Inflammatory macrophage (primary cell): ENCODE data around the gene CENPP.

Experiments used
- DNase-seq, 2 donors: peaks; one replicate each; pipeline ENCODE4 v3.0.0-alpha.2; 2020 to 2022

Gene CENPP

GRCh38 chr9:92600462-92601261, 274.9 kb downstream of the CENPP start:
- no peak for DNase-seq

DNA sequence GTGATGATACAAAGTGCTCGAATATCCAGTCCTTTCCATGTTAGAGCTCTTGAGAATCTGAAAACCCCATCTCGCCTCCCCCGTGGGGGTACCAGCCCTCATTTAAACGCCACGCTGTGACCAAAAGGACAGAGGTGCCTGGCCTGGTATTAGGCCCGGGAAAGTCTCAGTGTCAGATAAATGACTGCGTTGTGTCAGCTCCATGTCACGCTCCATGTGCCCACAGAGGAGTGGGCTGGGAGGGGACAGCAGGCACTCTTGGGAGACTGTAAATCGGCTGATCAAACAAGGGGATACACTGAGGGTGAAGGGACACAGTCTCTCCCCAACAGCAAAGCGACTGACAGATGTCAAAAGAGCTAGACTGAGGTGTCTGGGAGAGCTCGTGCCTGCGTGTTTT, 275.7 kb downstream of the CENPP start:
- DNase-seq: no peak

GRCh38 chr9:92602413-92602812, 276.7 kb downstream of the CENPP start:
- no peak for DNase-seq

DNA sequence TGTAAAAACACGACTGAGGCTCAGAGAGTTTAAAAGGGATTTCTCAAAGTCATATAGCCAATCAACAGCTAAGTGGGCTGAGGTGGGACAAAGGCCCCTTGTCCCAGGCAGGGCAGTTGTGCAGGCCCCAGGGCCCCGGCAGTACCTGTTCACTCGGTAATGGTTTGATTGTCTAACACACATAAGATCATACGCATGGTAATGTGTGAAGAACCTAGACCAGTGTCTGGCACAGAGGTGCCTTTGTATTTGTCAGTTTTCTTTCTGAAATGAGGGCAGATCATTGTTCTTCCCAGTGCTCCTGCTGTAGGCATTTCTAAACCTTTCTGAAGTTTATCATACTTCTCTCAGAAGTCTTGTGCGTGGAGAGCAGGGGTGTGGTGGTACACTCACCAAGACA, 277.3 kb downstream of the CENPP start:
- no peak for DNase-seq

- DNase-seq: no peak
Observed at GRCh38 chr9:92603990-92604389, 278.2 kb downstream of the CENPP start.

- DNase-seq: no peak
Observed at GRCh38 chr9:92605224-92605623, 279.5 kb downstream of the CENPP start.

- no peak for DNase-seq
Observed at GRCh38 chr9:92607088-92607487, 281.3 kb downstream of the CENPP start.

GRCh38 chr9:92607773-92608172, 282.0 kb downstream of the CENPP start:
- DNase-seq: no peak

DNA sequence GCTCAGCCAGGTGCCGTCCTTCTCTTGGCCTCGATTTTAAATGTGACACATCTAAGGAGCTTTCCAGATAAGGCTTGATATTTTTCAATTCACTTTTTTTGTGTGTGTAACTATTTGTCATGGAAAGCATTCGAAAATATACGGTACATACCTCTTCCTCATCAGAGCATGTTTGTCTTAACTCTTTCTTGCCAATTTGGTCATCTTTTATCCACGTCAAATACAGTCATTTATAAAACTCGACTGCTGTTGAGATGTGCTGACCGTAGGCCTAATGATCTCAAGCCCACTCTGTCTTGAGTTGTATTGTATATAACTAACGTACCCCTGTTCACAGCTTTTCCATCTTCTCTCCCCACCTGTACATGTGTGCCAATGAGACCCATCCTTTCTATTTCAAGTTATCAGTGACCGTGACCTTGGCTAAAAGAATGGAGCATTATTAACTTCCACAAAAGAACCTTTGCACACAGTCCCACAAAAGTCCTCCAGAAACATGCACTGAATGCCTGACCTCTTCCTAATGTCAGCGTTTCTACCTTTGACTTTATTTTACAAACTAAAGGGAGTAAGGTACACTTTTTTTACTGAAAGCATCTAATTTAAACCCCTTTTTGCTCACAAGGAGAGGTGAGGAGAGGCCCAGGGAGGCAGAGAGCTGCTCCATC, 282.6 kb downstream of the CENPP start:
- DNase-seq: no peak

GRCh38 chr9:92608909-92609445, 283.2 kb downstream of the CENPP start:
- no peak for DNase-seq

- no peak for DNase-seq
Observed at GRCh38 chr9:92610470-92611420, 285.0 kb downstream of the CENPP start.

DNA sequence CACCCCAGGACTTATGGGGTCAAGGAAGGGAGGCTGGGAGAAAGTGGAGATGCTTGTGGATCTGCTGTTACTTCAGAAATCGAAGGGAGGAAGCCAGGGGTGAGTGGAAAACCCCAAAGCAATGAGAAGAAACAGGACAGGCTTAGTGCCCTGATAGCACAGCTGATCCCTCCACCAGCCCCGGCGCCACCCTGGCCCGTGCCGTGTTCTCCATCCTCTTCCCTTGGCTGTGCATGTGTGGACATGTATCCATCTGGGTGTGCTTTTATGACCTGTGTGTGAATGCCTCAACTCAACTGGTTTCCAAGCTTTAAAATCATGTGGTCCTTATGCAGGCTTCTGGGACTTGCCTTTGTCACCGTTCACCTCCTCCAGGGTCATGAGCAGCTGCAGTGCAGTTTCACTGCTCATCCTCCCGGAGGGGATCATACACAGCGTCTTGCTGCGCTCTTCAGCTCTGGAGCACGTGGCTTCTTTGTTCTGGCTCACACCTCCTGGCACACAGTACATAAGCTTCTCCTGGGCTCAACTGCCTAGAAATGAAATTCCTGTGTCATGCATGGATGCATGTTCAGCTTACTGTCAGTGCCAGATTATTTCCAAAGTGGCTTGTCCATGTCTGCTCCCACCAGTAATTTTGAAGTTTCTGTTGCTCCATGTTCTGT, 286.0 kb downstream of the CENPP start:
- DNase-seq: no peak

GRCh38 chr9:92612292-92612691, 286.5 kb downstream of the CENPP start:
- no peak for DNase-seq

- DNase-seq: no peak
Observed at GRCh38 chr9:92612816-92613215, 287.1 kb downstream of the CENPP start.

DNA sequence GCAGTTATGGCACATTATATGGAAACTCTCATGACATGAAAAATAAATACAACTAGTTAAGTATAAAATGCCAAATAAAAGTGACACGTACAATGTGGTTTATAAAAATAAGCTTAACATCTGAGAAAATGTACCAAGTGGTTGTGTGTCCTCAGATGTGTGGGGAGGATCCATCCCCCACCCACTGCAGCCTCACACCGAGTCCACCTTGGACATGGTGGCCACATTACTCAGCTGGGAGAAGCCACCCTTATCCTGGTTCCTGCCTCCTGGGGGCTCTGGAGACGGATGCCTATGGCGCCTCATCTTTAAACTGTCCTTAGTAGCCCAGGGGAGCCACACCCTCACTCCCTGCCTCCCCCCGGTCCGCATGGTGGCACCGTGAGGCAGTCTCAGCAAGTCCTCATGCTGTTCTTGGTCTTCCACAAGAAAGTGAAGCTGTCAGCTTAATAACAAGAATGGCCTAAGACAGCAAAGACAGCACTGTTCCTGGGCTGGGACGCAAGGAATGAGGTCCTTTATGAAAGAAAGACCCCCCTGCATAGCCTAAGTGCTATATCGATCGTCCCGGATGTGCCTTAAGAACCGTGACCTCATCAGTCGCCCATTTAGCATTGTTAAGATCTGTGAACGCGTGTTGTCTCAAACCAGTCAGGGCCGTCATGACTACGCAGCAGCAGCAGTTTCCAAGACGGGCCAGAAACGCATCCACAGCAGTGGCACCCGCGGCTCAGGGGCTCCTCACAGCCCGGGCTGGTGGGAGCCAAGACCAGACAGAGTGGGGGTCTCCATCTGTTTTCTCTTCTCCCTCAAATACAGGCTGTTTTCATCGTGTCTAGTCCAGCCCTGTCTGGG, 287.7 kb downstream of the CENPP start:
- no peak for DNase-seq

DNA sequence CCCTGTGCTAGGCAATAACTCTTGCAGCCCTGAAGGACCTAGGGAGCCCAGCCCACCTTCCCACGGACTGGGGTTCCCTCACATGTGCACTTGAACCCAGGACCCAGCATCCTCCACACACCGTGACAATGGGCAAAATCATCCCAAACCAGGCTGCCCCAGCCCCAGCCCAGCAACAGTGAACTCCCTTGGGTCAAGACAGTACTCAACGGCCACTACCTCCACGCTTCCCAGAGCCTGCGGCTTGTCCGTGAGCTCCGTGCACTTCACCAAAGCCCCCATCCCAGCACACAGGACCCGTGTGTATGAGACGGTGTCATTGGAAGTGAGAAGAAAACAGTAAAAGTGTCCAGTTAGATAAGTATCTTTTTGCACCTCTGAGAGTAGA, 288.4 kb downstream of the CENPP start:
- no peak for DNase-seq

DNA sequence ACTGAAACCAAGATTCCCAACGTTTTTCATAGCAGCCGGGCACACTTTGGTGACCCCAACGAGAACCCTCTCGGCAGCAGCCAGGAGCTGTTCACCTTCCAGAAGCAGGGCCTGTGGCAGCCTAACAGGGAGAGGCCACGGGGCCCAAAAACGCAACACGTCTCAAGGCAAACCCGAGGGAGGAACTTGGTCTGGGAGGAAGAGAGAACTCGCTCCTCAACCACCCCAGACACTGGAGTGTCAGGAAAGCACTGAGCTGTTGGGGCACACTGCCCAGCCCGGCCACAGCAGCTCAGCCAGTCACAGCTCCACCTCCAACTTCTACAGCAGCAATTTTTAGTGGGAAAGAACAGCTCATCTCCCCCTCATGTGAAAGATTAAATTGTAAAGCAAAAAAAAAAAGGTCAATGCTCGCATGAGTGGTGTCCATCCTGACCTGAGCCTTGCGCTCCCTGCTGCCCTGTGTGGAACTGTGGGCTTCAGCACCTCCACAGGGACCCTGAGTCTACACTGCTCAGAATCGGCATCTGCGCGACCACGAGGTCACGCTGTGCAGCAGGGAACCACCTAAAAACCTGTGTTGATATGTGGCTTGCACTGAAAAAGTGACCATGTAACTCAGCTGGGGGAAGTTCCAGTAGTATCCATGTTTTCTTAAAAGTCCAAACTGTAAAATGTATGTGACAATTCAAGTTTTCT, 289.2 kb downstream of the CENPP start:
- DNase-seq: no peak

DNA sequence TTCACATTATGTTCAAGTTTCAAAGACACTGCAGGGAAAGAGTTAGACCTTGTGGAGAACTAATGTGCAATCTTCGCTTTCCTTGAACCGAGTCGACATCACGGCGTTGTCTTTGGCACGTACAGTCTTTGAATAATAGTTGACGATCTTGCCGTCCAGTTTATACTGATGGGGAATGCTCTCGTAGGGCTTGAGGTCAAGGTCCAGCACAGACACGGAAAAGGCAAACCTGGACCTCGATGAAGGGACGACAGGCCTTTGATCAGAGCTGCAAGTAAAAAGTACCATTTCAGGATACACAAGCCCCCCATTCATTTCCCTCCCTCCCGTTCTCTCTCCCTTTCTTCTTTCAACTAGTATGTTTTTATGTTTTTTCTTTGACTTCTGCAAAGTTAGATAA, 290.0 kb downstream of the CENPP start:
- DNase-seq: no peak

GRCh38 chr9:92616199-92616641, 290.5 kb downstream of the CENPP start:
- DNase-seq: no peak

DNA sequence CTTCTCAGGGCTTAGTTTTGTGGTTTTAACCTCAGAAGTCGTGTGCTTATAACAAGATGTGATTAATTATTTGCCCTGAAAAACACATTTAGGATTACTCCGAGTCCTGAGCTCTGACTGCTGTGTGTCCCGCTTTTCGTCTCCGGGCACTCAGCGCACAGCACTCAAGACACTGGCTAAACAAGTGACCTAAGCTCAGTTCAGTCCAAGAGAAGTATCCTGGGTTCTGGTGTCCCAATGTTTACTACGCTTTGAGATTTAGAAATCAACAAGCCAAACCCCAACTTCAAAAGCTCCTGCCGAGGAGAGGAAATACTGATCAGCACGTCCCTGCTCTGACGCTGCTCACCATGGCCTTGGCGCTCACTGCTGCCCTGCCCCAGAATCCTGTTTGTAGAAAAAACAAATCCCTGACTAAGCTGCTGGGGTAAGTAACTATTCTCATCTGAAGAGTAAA, 290.9 kb downstream of the CENPP start:
- no peak for DNase-seq
